ELR (cell line): ENCODE results near the gene HOGA1.
A peak's percentile ranks its signal among the peaks of the same experiment; 100 is the strongest.
"Not testable (repeated sequence)": the region's sequence is repeated elsewhere in the genome, so short reads cannot be mapped to it uniquely, and the experiment has no call there.

Experiments
- DNase-seq: peaks from one replicate; pipeline ENCODE4 v3.0.0-alpha.2; 2015; ENCODE audit warnings: low read depth

The HOGA1 gene

DNA sequence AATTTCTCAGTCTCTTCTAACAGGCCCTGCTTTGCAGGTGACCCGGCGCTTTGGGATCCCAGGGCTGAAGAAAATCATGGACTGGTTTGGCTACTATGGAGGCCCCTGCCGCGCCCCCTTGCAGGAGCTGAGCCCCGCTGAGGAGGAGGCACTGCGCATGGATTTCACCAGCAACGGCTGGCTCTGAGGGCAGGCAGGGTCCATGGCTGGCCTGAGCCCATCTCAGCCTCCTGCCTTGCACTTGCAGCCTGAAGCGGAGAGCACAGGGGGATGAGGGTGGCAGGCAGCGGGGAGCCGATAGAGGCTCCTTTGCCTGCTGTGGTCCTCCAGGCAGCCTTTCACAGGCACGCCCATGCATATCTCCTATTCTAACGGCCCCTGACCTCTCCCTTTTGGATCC is 27.3 kb downstream of the HOGA1 start:
- DNase-seq = no peak

DNA sequence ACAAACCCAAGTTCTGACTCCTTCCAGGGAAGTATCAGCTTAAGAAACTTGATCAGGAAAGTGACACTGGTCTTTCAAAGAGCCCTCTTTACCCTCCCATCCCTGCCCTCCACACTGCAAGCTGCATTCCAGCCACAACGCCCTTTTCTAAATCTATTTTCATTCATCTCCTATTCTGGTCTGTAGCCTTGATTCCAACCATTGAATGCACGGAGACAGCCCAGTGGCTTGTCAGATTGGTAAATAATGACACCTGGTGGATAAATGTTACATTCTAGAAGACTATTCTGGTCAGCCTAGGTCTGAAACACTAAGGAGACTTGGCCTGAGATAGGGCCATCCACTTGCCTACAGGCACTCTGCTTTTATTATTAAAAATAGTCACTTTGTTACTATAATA is 28.2 kb downstream of the HOGA1 start:
- peak; percentile 69 for DNase-seq

DNA sequence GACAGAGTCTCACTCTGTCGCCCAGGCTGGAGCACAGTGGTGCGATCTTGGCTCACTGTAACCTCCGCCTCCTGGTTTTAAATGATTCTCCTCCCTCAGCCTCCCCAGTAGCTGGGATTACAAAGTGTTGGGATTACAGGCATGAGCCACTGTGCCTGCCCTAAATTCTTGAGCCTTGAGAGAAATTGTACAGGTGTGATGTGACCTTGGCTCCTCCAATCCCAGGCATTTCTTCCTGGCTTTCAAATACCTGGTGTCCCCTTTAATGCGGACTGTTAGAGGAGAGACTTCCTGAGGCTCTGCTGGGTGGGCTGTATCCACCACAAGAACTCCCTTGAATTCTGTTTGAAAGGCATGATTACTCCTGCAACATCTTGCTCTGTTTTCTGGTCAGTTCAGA is 34.1 kb downstream of the HOGA1 start:
- DNase-seq = no peak

DNA sequence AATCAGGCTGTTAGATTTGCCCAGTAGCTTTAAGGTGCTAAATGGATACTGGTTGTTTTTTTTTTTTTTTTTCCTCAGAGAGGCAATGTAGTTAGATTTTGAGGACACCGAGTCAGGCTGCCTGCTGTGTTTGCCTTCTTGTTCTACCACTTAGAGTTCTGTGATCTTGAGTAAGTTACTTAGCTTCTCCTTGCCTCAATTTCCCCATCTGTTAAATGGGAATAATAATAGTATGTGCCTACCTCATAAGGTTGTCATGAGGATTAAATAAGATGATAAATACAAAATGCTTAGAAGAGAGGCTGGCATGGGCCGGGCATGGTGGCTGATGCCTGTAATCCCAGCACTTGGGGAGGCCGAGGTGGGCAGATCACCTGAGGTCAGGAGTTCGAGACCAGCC is 34.5 kb downstream of the HOGA1 start:
- DNase-seq = no peak

DNA sequence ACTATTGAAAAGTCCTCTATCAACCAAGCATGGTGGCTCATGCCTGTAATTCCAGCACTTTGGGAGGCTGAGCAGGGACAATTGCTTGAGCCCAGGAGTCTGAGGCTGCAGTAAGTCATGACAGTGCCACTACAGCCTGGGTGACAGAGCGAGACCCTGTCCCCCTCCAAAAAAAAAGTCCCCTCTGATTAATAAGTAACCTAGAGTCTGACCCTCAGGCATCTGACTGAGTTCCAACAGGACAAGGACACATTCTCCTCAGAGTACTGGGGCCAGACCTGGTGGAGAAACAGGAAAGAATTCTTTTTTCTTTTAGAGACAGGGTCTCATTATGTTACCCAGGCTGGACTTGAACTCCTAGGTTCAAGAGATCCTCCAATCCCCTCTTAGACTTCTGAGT is 39.1 kb downstream of the HOGA1 start:
- DNase-seq = no peak

DNA sequence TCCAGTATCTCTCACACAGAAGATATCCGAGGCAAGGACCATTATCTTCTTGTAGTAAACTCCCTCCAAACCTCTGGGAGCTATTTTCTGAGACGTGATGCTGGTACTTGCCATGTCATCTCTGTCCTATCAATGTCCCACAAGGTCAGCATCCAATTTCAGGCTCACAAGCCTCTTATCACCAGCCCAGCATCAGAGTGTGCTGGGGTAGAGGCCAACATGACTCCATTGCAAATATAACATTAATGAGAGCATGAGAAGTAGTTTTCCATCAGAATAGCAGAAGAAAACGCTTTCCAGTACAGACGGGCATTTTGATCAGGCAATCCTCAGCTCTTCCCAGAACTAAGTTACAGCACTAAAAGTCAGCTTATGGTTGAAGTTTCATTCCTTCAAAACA is 43.5 kb downstream of the HOGA1 start:
- DNase-seq = no peak

DNA sequence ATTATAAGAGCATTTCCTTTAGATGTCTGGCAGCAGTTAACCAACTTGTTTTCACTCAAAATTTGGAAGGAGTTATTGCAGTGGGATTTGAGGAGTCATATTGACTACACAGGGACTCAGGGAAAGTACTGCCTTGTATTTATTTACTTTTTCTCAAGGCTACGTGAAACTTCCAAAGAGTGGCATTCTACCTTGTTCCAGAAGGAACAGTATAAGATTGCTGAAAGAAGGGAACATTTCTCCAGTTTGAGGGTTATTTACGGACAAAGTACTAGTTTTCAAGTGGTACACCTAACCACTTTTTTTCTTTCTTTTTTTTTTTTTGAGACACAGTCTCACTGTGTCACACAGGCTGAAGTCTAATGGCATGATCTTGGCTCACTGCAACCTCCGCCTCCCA is 44.0 kb downstream of the HOGA1 start:
- no peak for DNase-seq

DNA sequence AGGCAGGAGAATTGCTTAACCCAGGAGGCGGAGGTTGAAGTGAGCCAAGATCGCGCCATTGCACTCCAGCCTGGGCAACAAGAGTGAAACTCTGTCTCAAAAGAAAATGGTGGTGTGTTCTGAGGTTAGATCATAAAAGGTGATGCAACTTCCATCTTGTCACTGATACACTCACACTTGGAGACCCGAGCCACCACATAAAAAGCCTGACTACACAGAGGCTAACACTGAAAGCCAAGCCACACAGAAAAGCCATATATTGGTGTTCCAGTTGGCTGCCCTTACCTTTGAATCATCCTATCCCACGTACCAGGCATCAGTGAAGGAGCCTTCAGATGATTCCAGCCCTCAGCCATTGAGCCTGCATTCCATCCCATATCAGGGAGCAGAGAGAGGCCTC is 45.1 kb downstream of the HOGA1 start:
- DNase-seq = no peak

DNA sequence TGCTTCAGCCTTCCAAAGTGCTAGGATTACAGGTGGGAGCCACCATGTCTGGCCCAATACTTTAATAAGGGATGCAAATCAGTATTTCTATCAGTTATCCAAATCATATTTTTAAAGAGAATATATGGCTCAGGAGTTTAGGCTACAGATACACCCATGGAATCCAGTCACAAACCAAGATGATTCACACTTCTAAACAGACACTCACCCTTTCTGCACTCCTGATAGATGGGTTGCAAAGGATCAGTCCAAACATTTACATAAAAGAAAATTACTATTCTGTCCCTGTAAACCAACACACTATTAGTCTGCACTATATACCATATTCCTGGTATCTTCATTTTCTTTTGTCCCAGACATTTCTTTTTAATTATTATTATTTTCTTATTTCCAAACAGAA is 46.9 kb downstream of the HOGA1 start:
- DNase-seq = peak; percentile 53

DNA sequence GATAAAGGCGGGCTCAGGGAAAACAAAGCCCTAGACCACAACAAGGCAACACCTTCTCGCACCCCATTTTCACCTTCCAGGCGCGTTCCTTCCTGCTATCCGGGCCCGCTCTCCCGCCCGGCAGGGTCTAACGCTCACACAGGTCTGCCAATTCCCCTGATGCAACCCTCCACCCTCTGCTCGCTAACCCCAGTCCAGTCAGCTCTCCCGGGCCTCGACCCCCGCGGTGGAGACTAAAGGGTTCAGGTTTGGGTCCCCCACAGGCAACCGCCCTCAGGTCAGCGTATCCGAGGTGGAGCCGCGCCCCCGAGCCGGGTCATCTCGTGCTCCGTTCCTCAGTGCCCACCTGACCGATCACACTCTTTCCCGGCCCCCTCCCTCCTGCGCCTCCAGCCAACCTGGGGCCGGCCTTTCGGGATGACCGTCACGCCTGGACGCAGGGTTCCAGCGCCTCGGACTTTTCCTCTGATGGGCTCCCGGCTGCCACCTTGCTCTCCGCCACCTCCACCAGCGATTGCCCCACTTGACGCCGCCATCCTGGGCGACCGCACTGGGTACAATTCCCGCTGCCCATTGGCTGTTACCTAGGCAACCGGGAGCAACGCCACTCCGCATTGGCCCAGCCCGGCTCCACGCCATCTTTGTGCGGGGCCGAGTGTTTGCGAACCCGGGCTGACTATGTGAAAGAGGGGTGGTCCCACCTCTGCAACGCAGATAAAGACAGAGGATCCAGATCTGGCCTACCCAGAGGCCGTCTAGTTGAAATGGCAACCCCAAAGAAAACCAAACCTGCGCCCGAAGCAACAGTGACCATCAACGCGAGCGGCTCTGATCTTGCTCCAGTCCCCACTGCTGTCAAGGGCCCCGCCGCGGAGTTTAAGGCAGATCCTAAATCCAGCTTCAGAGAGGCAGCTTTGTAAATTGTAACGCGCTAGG is 49.0 kb downstream of the HOGA1 start, which contains the start of gene MORN4:
TSS of gene MORN4 (minus strand) at position 552 of the 936 bp plus-strand sequence. CDS start 13,847 bp downstream, outside the sequence.
- peak; percentile 95 for DNase-seq

DNA sequence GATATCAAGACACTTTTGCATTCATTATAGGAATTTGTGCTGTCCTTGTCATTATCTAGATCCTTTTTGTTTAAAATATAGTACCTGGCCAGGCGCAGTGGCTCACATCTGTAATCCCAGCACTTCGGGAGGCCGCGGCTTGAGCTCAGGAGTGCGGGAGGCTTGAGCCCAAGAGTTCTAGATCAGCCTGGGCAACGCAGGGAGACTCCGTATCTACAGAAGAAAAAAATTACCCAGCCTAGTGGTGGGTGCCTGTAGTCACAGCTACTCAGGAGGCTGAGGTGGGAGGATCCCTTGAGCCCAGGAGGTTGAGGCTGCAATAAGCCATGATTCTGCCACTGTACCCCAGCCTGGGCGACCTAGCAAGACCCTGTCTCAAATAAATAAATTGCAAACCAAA is 49.7 kb downstream of the HOGA1 start:
- DNase-seq = peak; percentile 48

DNA sequence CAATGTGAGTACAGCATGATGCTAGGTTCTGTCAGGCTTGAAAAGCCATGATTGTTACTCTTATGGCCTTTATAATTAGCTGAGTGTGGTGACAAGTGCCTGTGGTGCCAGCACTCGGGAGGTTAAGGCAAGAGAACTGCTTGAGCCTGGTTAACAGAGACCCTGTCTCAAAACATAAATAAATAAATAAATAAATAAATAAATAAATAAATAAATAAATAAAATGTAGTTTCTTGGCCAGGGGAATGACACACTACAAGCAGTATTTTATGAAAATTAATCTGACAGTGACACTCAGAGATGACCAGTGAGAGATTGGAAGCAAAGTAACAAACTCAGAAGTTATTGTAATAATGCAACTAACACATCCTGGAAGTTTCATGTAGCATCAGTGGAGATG is 51.4 kb downstream of the HOGA1 start:
- no peak for DNase-seq

DNA sequence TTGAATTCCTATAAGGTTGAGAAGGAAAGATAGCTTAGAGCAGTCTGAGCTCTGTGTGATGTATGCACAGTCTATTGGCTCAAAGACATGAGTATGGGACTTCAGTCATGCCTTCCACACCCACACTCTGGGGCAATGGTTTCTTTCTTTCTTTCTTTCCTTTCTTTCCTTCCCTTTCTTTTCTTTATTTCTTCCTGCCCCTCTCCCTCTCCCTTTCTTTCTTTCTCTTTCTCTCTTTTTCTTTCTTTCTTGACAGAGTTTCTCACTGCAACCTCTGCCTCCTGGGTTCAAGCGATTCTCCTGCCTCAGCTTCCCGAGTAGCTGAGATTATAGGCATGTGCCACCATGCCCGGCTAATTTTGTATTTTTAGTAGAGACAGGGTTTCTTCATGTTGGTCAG is 54.9 kb downstream of the HOGA1 start:
- DNase-seq = not testable (repeated sequence)

DNA sequence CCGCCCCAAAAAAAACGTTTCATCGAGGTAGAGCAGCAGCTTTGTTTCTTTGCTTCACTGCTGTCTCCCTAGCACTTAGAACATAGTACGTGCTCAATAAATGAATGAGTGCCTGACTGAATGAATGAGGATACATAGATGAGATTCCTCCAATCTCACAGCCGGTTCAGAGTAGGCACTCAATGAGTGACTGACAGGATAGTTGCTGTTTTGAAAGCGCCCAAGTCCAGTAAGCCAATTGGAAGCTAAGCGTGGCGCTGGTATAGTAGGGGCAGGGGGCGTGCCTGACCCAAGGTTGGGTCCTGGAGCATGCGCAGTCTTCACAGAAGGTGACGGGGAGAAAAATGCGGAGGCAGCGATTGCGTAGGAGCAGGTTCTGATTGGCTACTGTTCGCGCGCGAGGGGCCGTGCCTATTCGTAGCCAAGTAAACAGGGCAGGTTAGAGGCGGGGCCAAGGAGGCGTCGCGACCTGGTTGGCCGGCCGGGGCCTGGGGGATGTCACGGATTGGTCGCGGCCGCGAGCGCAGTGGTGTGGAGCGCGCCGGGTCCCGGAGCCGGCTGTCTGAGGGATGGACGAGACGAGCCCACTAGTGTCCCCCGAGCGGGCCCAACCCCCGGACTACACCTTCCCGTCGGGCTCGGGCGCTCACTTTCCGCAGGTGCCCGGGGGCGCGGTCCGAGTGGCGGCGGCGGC is 56.1 kb downstream of the HOGA1 start, which contains the start of gene PI4K2A:
TSS of gene PI4K2A (plus strand) at position 498 of the 694 bp plus-strand sequence. CDS start at position 570, 72 bp downstream.
- peak; percentile 100 for DNase-seq

DNA sequence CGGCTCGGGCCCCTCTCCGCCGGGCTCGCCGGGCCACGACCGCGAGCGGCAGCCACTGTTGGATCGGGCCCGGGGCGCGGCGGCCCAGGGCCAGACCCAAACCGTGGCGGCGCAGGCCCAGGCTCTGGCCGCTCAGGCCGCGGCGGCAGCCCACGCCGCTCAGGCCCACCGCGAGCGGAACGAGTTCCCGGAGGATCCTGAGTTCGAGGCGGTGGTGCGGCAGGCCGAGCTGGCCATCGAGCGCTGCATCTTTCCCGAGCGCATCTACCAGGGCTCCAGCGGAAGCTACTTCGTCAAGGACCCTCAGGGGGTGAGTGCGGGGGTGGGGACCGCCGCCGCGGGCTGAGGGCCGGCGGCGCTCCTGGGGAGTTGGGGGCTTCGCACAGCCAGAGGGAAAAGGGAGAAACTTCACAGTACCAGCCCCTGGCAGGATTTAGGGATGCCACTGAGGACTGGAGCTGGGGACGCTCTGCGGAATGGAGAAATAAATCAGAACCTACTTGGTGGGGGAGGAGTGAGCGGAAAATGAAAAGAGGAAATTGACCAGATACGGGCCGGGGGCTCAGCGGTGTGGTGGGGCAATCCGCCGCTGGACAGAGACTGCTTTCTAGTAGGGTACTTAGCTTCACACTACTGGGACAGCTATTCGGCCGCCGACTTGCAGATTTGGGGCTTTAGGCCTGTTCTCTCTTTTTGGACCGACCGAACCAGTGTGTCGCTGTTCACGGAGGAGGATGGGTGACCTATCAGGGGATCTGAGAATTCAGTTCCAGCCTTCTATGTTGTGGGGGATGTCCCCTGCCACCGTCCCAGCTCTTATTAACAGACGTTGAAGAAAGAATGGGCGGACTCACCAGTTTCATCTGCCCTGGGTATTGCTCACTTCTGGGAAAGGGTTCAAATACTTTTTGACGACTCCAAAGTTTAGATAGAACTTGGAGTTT is 57.0 kb downstream of the HOGA1 start:
- DNase-seq = peak; percentile 58

DNA sequence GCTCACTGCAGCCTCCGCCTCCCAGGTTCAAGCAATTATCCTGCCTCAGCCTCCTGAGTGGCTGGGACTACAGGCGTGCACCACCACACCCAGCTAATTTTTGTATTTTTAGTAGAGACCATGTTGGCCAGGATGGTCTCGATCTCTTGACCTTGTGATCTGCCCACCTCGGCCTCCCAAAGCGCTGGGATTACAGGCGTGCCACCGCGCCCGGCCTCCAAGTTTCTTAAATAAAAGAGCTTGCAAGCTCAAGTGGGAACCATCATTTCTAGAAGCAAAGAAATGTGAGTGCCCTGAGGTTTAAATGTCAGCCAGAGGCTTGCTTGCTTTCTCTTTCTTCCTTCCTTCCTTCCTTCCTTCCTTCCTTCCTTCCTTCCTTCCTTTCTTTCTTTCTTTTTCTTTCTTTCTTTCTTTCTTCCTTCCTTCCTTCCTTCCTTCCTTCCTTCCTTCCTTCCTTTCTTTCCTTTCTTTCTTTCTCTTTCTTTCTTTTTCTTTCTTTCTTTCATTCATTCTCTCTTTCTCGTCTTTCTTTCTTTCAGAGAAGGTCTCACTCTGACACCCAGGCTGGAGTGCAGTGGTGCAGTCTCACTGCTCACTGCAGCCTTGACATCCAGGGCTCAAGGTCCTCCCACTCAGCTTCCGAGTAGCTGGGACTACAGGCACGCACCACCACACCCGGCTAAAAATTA is 58.4 kb downstream of the HOGA1 start:
- DNase-seq = not testable (repeated sequence)

DNA sequence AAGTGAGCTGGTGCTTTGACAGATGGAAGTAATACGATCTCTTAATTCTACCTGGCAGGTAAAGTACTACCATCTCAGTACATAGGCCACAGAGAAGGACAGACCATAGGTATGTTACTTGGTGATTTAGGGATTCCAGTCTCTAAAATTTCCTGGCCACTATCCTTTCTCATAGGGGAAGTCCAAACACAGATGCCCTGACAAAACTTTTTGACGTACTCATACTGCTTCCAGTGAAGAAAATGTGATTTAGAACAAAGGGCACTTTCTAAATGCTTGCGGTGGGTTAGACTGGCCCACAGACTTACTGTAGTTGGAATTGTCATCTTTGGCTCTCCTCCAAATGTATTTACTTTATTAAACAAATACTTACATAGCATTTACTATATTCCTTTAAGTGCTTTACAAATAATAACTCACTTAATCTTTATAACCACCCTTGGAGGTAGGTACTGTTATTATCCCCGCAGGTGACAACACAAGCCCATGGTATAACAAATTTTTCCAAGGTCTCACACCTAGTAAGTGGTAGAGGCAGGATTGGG is 59.3 kb downstream of the HOGA1 start:
- no peak for DNase-seq

DNA sequence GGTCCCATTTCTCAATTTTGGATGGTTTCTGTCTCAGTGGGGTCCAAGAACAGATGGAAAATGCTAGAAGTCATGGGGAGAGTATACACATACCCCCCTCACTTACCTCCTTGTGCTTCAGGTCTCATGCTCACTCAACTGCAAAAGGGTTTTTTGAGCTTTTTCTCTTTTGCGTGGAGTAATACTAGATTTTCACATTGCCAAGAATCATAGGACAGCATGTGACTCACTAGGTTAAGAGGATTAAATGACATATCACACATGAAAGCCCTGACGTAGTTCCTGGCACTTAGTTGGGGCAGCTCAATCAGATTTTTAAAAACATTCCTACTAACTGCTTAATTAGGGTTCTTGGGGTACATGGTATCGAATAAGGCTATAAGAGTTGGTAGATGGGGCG is 60.7 kb downstream of the HOGA1 start:
- no peak for DNase-seq

DNA sequence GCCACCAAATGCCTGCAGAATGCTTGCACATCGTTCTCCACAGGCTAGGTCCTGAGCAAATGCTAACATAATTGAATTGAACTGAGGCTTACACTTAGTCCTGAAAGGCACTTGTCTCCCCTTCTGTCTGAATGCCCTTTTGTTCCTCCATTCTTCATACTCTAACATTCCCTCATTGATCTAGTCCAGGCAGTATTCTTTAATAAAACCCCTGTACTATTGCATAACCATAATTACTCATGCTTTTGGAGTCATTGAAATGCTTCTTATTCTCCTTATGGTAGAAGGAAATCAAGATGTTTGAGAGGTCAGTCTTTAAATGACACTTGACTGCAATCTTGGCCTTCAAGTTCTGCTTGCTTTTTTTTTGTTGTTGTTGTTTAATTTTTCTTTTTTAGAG is 63.4 kb downstream of the HOGA1 start:
- DNase-seq = peak; percentile 80

DNA sequence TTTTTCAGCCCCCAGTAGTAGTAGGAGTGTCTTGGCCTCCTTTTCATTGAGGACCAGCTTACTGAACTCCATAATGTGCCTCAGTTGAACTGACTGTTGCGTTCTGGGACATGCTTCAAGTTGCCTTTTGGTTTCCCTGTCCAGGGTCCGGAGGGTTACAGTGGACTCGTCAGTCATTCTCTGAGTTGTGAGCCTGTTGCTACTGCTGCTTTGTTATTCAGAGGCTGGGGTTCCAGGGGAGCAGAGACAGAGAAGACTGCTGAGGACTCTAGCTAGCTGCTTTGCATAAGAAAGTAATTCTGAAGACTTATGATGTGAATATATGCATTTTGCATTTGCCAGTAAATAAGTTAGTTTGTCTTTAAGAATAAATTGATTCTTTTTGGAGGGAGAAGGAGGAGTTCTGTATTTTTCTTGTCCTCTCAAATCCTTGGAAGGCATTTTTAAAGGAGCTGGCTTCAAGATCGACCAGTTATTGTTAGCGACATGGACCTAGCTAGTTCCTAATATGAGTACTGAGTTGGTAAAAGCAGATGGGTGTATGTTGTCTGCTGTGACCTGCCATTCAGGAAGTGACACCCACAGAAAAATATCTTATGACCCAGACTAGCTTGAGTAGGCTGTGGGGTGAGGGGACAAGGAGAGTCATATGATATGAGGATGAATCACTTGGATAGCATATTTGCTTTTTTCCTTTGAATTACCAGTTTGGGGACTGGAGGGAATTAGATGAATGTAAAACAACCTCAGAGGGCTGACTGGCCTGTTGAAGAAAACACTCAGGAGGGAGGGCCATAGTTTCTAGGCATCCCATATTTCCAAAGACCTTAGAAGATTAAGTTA is 64.6 kb downstream of the HOGA1 start:
- peak; percentile 97 for DNase-seq
